Measurements from ENCODE around the gene SRSF7. TPM values are rescaled to one million over a fixed set of nuclear protein-coding genes. Genes with fewer than 3 reads are reported as not detected.

SRSF7 gene
- total and polyA plus RNA-seq, 2 donors (not counting 1 experiment from before 2014, with no cell fraction given) = 283 to 505 TPM

DNA sequence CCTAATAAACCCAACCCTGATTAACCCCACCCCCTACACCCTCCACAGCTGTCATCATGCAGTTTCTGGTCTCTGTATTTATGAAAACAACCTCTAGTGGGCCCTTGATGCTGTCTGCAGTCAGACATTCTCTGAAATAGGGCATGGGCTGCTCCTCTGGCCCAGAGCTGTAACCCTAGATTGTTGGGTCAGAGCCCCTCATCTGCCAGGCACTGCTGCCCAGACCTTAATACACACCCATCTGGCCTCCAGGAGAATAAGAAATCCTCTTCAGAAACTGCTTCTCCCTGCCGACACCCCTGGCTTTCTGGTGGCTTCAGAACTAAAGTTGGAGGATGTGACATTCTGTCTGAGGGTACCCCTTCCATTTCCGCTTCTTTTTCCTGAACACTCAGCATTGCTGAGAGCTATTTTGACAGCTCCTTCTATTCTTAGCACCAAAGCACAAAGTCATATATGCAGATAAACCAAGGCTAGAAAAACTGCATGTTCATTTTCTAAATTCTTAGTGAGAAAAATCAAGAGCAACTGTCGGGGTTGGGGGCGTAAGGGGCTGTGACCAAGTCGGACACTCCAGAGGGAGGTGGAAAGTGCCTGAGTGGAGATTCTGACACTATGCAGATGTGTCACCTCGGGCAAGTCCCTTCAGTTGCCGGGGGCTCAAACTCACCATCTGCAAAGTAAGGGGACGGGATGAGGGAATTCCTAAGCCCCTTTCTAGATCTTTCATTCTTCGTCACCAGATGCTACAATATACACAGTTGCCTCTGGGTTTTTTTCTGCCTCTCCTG lies 28.7 kb downstream of the SRSF7 start:
- H3K27me3 ChIP-seq (replicated peaks in 1 of 4; ENCODE audit: control extremely low read depth in 1 of 4, control insufficient read depth in 3 of 4, insufficient read depth in 4 of 4, low read length in 3 of 4) = no peaks in the 10 kb centered on the region
- no peaks in the 10 kb centered on the region for H3K36me3 ChIP-seq (replicated peaks in 1 of 2; ENCODE audit: control extremely low read depth in 1 of 2, control insufficient read depth in 1 of 2, extremely low read depth in 1 of 2, insufficient read depth in 2 of 2, low read length in 1 of 2)
- TF ChIP-seq, protein P1, sequence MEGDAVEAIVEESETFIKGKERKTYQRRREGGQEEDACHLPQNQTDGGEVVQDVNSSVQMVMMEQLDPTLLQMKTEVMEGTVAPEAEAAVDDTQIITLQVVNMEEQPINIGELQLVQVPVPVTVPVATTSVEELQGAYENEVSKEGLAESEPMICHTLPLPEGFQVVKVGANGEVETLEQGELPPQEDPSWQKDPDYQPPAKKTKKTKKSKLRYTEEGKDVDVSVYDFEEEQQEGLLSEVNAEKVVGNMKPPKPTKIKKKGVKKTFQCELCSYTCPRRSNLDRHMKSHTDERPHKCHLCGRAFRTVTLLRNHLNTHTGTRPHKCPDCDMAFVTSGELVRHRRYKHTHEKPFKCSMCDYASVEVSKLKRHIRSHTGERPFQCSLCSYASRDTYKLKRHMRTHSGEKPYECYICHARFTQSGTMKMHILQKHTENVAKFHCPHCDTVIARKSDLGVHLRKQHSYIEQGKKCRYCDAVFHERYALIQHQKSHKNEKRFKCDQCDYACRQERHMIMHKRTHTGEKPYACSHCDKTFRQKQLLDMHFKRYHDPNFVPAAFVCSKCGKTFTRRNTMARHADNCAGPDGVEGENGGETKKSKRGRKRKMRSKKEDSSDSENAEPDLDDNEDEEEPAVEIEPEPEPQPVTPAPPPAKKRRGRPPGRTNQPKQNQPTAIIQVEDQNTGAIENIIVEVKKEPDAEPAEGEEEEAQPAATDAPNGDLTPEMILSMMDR (IDR thresholded peaks at IDR 0.05) = no peak
- no peak for TF ChIP-seq EZH2 (IDR thresholded peaks at IDR 0.05; ENCODE audit: borderline replicate concordance, insufficient read depth, low read depth, low read length, poor library complexity, severe bottlenecking)
- H3K27ac Mint-ChIP-seq = no peak overlapping the region
- no peak overlapping the region for H3K27ac ChIP-seq (ENCODE audit: low read length in 2 of 2)
- no peaks in the 10 kb centered on the region for H3K79me2 ChIP-seq (ENCODE audit: control insufficient read depth, insufficient read depth, low read length)
- DNase-seq (no peak), ATAC-seq (ENCODE audit: low read depth) (no peak)
- no peak overlapping the region for H2AFZ ChIP-seq (ENCODE audit: insufficient read depth, low read depth, low read length, poor library complexity, severe bottlenecking)
- no peak overlapping the region for H3K4me3 Mint-ChIP-seq
- H4K20me1 ChIP-seq (ENCODE audit: control insufficient read depth, insufficient read depth, low read length, poor library complexity, severe bottlenecking) = no peaks in the 10 kb centered on the region
- H3K9me3 ChIP-seq (ENCODE audit: control extremely low read depth in 1 of 3, control insufficient read depth in 2 of 3, insufficient read depth in 1 of 3, low read length in 2 of 3) = peaks cover 0 to 7% (median 0%) of the 10 kb centered on the region in 3 donors
- no peaks in the 10 kb centered on the region for H3K27me3 Mint-ChIP-seq
- CTCF ChIA-PET = interaction anchor here (1.5 kb wide), 1 partner anchor 141 kb away, joined by 6 read pairs; no protein-coding TSS in a partner anchor
- H3K4me1 ChIP-seq (ENCODE audit: control insufficient read depth in 2 of 2, insufficient read depth in 2 of 2, low read length in 2 of 2) = peaks cover 11% of the 10 kb centered on the region in 2 donors
- intact Hi-C loops (cut with micrococcal nuclease) = no loop called here
- WGBS (ENCODE audit: insufficient coverage) = 13% methylated on average over 4 of the region's 9 CpGs
- H3K9ac ChIP-seq (ENCODE audit: low read length) = no peak overlapping the region
- no peak overlapping the region for H3K4me2 ChIP-seq (replicated peaks; ENCODE audit: low read depth, low read length, poor library complexity, severe bottlenecking)
- POLR2A ChIA-PET = no interaction called here
- H3K4me3 ChIP-seq (ENCODE audit: control extremely low read depth in 1 of 5, extremely low read depth in 1 of 5, insufficient read depth in 1 of 5, low read depth in 2 of 5, low read length in 4 of 5) = no peak overlapping the region
- peaks cover 3% of the 10 kb centered on the region for H3K9me3 Mint-ChIP-seq (ENCODE audit: insufficient read depth)
- H3K4me1 Mint-ChIP-seq = peaks cover 23% of the 10 kb centered on the region

DNA sequence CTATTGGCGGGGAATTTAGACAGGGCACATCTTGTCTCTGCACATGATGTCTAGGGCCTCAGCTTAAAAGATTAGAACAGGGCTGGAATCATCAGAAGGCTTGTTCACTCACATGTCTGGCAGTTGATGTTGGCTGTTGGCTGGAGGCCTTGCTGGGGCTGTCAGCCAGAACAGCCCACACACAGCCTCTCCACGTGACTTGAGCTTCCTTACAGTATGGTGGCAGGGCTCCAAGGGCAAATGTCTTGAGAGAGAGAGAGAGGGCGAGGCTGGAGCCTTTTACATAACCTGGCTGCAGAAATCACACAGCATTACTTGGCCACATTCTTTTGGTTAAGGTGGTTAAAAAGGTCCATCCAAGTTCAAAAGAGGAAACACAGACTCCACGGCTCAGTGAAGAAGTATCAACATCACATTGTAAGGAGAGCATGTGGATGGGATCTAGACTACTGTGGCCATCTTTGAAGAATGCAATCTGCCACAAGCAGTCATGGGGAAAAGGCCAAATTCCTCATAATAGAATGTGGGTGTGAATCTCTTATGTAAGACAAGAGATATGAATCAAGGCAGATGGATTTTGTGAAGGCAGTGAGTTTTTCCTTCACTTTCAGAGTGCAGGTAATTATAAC lies 30.4 kb downstream of the SRSF7 start:
- Histone ChIP-seq H3K79me2 (ENCODE audit: control insufficient read depth, insufficient read depth, low read length) (no peaks in the 10 kb centered on the region), H4K20me1 (ENCODE audit: control insufficient read depth, insufficient read depth, low read length, poor library complexity, severe bottlenecking) (no peaks in the 10 kb centered on the region), H3K4me3 (ENCODE audit: control extremely low read depth in 1 of 5, extremely low read depth in 1 of 5, insufficient read depth in 1 of 5, low read depth in 2 of 5, low read length in 4 of 5) (no peak overlapping the region), H3K9ac (ENCODE audit: low read length) (no peak overlapping the region), H2AFZ (ENCODE audit: insufficient read depth, low read depth, low read length, poor library complexity, severe bottlenecking) (no peak overlapping the region), H3K9me3 (ENCODE audit: control extremely low read depth in 1 of 3, control insufficient read depth in 2 of 3, insufficient read depth in 1 of 3, low read length in 2 of 3) (peaks cover 0 to 7% (median 0%) of the 10 kb centered on the region in 3 donors), H3K27me3 (replicated peaks in 1 of 4; ENCODE audit: control extremely low read depth in 1 of 4, control insufficient read depth in 3 of 4, insufficient read depth in 4 of 4, low read length in 3 of 4) (no peaks in the 10 kb centered on the region), H3K4me2 (replicated peaks; ENCODE audit: low read depth, low read length, poor library complexity, severe bottlenecking) (no peak overlapping the region), H3K4me1 (ENCODE audit: control insufficient read depth in 2 of 2, insufficient read depth in 2 of 2, low read length in 2 of 2) (peaks cover 11% of the 10 kb centered on the region in 2 donors), H3K36me3 (replicated peaks in 1 of 2; ENCODE audit: control extremely low read depth in 1 of 2, control insufficient read depth in 1 of 2, extremely low read depth in 1 of 2, insufficient read depth in 2 of 2, low read length in 1 of 2) (peaks cover 0 to 4% of the 10 kb centered on the region in 2 experiments), H3K27ac (ENCODE audit: low read length in 2 of 2) (no peak overlapping the region)
- POLR2A ChIA-PET = interaction anchor here (0.5 kb wide), 1 partner anchor 23 kb away, joined by 4 read pairs; no protein-coding TSS in a partner anchor
- no peak overlapping the region for H3K4me3 Mint-ChIP-seq
- H3K9me3 Mint-ChIP-seq (ENCODE audit: insufficient read depth) = peaks cover 3% of the 10 kb centered on the region
- no peaks in the 10 kb centered on the region for H3K27me3 Mint-ChIP-seq
- intact Hi-C loops (cut with micrococcal nuclease) = no loop called here
- CTCF ChIA-PET = interaction anchor here (0.8 kb wide), 1 partner anchor 405 kb away, joined by 3 read pairs; no protein-coding TSS in a partner anchor
- TF ChIP-seq, protein P1 (IDR thresholded peaks at IDR 0.05) = no peak
- WGBS (ENCODE audit: insufficient coverage) = 20% methylated on average over 2 of the region's 4 CpGs
- ATAC-seq (ENCODE audit: low read depth) (no peak), DNase-seq (no peak)
- no peak overlapping the region for H3K27ac Mint-ChIP-seq
- peaks cover 21% of the 10 kb centered on the region for H3K4me1 Mint-ChIP-seq
